SU-DHL-6 (cell line): ENCODE measurements around the gene C1orf146.

Experiments used
- H2AFZ ChIP-seq: fragments of 200-600 bp; sonication (generic); 2 replicates; pipeline ENCODE4 v1.6.1; 2014; ENCODE audit warnings: low read depth, mild to moderate bottlenecking, moderate library complexity, mixed read lengths, antibody characterized with exemption, low read length; ENCODE audit not compliant: severe bottlenecking
- H3F3A ChIP-seq: fragments of 200-600 bp; shearing (Covaris generic); 2 replicates; pipeline ENCODE4 v1.6.0; 2016; ENCODE audit warnings: antibody characterized with exemption, mild to moderate bottlenecking; ENCODE audit not compliant: insufficient read depth
- H3K27ac ChIP-seq: fragments of 200-600 bp; sonication (generic); 2 replicates; pipeline ENCODE4 v1.5.1; 2016; ENCODE audit warnings: low read depth, mild to moderate bottlenecking, low read length, moderate library complexity, mixed read lengths
- H3K27me3 ChIP-seq: fragments of 200-600 bp; sonication (generic), shearing (Covaris generic); 2 replicates; pipeline ENCODE4 v1.6.0; 2014; ENCODE audit warnings: mild to moderate bottlenecking, low read length
- H3K36me3 ChIP-seq: fragments of 200-600 bp; sonication (generic); 2 replicates; pipeline ENCODE4 v1.6.1; 2014; ENCODE audit warnings: mild to moderate bottlenecking, low read length, mixed read lengths
- H3K4me2 ChIP-seq: fragments of 300-600, 200-600 bp; shearing (Covaris generic), sonication (generic); 2 replicates; pipeline ENCODE4 v1.6.0; 2014; ENCODE audit warnings: low read length, low read depth, mild to moderate bottlenecking; ENCODE audit not compliant: poor library complexity, severe bottlenecking
- H3K4me3 ChIP-seq: fragments of 200-600 bp; sonication (generic); 2 replicates; pipeline ENCODE4 v1.5.1; 2014; ENCODE audit warnings: antibody characterized with exemption, low read length, mild to moderate bottlenecking, mixed read lengths; ENCODE audit not compliant: insufficient read depth, poor library complexity, severe bottlenecking
- H3K79me2 ChIP-seq: fragments of 200-600 bp; sonication (generic); 2 replicates; pipeline ENCODE4 v1.6.1; 2014; ENCODE audit warnings: mild to moderate bottlenecking, low read length, moderate library complexity; ENCODE audit not compliant: insufficient read depth
- H3K9ac ChIP-seq: fragments of 200-600 bp; sonication (generic); 2 replicates; pipeline ENCODE4 v1.7.0; 2014; ENCODE audit warnings: mild to moderate bottlenecking, low read length
- H3K9me2 ChIP-seq: fragments of 200-600 bp; sonication (generic); replicated peaks from 2 replicates; pipeline ENCODE4 v1.6.1; 2014; ENCODE audit warnings: low read length; ENCODE audit not compliant: insufficient read depth
- H3K9me3 ChIP-seq: fragments of 200-600 bp; sonication (generic); 2 replicates; pipeline ENCODE4 v1.6.1; 2014; ENCODE audit warnings: low read length, mixed read lengths; ENCODE audit not compliant: insufficient read depth
- H4K20me1 ChIP-seq: fragments of 200-600 bp; sonication (generic); 2 replicates; pipeline ENCODE4 v1.6.1; 2014; ENCODE audit warnings: low read depth, mild to moderate bottlenecking, antibody characterized with exemption, low read length, moderate library complexity, mixed read lengths
- CTCF ChIP-seq: fragments of 200-600 bp; sonication (generic); IDR thresholded peaks from one replicate; pipeline ENCODE4 v1.5.1; 2017; ENCODE audit warnings: antibody characterized with exemption, mild to moderate bottlenecking, low read length, moderate library complexity; ENCODE audit not compliant: insufficient read depth, poor library complexity, severe bottlenecking
- EZH2phosphoT487 ChIP-seq: fragments of 200-600 bp; sonication (generic), shearing (Covaris generic); conservative IDR thresholded peaks from 2 replicates; pipeline ENCODE4 v1.6.1; 2018; ENCODE audit warnings: mild to moderate bottlenecking, antibody characterized with exemption, low read length, moderate library complexity, mixed read lengths

C1orf146 gene

DNA sequence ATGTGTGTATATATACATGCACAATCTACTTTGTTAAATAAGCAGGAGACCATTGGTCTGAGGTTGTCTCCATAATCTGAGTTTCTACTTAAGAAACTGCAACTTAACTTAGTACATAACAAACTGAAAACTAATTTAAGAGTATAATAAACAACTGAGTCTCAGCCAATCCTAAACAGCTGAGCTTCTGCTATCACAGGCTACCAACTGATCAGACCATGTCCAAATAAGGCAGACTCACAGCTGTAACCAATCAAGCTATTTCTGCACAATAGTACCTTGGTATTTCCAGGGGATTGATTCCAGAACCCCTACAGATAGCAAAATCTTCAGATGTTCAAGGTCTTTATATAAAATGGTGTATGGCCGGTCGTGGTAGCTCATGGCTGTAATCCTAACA lies 26.0 kb upstream of the C1orf146 start:
- Histone ChIP-seq H3K9me3 (no peaks in the 10 kb centered on the region), H3K9me2 (no peaks in the 10 kb centered on the region), H3K79me2 (no peaks in the 10 kb centered on the region), H3K4me2 (no peak overlapping the region), H4K20me1 (no peaks in the 10 kb centered on the region), H3K27me3 (no peaks in the 10 kb centered on the region), H3K27ac (no peak overlapping the region), H3K9ac (no peak overlapping the region), H3K4me3 (no peak overlapping the region), H3F3A (no peaks in the 10 kb centered on the region), H2AFZ (no peak overlapping the region), H3K36me3 (no peaks in the 10 kb centered on the region)
- TF ChIP-seq CTCF (no peak), EZH2phosphoT487 (no peak)

- Histone ChIP-seq H3K4me3 (no peak overlapping the region), H2AFZ (no peak overlapping the region), H3F3A (no peaks in the 10 kb centered on the region), H3K79me2 (no peaks in the 10 kb centered on the region), H3K9me3 (no peaks in the 10 kb centered on the region), H4K20me1 (no peaks in the 10 kb centered on the region), H3K36me3 (no peaks in the 10 kb centered on the region), H3K9ac (no peak overlapping the region), H3K4me2 (no peak overlapping the region), H3K9me2 (no peaks in the 10 kb centered on the region), H3K27ac (no peak overlapping the region), H3K27me3 (no peaks in the 10 kb centered on the region)
- TF ChIP-seq CTCF (no peak), EZH2phosphoT487 (no peak)
These were observed 25.5 kb upstream of the C1orf146 start for GRCh38 chr1:92192246-92192645.

DNA sequence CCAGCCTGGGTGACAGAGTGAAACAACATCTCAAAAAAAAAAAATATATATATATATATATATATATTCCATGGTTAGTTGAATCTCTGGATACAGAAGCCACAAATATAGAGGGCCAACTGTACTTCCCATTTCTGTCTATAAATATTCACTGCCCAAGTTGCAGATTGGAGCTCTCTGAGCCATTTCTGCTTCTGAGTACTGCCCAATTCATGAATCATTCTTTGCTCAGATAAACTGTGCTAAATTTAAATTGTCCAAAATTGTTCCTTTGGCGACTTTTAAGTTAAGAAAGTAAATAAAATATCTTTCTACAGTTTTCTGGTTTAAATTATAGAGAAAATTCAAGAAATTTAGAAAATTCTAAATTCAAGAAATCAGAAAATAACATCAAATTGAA lies 23.2 kb upstream of the C1orf146 start:
- no peak for TF ChIP-seq CTCF
- no peak for TF ChIP-seq EZH2phosphoT487
- Histone ChIP-seq H3K36me3 (no peaks in the 10 kb centered on the region), H3K4me2 (no peak overlapping the region), H3K9ac (no peak overlapping the region), H3K79me2 (no peaks in the 10 kb centered on the region), H3K9me3 (no peaks in the 10 kb centered on the region), H3K27me3 (no peaks in the 10 kb centered on the region), H3K4me3 (no peak overlapping the region), H3F3A (no peaks in the 10 kb centered on the region), H3K27ac (no peak overlapping the region), H4K20me1 (no peaks in the 10 kb centered on the region), H2AFZ (no peak overlapping the region), H3K9me2 (no peaks in the 10 kb centered on the region)

DNA sequence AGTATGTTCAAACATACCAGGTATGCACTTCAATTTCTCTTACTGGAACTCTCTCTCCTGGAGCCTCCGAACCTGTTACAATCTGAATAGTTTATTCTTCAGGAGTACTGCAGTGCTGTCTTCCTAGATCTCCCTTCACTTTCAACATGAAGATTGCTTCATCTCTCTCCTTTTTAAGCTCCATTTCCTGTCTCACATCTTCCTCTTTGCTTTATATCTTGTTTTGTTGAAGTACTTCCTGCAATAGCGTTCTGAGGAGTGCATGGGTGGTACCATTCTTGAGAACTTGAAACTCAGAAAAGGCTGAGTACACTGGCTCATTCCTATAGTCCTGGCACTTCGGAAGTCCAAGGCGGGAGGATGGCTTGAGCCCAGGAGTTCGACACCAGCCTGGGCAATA lies 15.7 kb upstream of the C1orf146 start:
- Histone ChIP-seq H3K4me2 (no peak overlapping the region), H3K27ac (no peak overlapping the region), H3K9me3 (peaks cover 4% of the 10 kb centered on the region; the same call in 1 of the 2 replicates), H3K79me2 (no peaks in the 10 kb centered on the region), H3K9me2 (no peaks in the 10 kb centered on the region), H2AFZ (no peak overlapping the region), H3K9ac (no peak overlapping the region), H3F3A (no peaks in the 10 kb centered on the region), H3K27me3 (no peaks in the 10 kb centered on the region), H4K20me1 (no peaks in the 10 kb centered on the region), H3K4me3 (no peak overlapping the region), H3K36me3 (no peaks in the 10 kb centered on the region)
- no peak for TF ChIP-seq EZH2phosphoT487
- no peak for TF ChIP-seq CTCF
